Raji (cell line): ENCODE results near the gene CCL8.

Source experiments
- POLR2A ChIP-seq: IDR thresholded peaks from 2 replicates; pipeline ENCODE4 v1.6.1; 2011; ENCODE audit warnings: low read depth, low read length, control low read depth; ENCODE audit not compliant: insufficient read depth

The CCL8 gene

DNA sequence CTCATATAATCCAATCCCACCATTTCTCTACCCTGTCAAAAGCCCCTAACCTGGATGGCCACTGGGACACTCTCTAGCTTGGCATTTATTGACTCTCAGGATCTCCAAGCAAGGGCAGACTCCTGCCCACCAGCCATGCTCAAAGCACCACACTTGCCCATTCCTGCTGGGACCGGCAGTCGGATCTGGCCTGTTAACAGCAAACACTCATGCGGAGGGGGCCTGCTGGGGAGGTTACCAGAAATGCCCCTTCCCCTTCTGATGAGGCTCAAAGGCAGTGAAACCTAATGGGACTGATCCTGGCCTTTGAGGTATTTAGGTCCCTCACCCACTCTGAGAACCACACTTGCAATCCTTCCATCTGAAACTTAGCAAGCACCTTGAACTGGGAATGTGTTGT, 50.3 kb downstream of the CCL8 start:
- no peak for TF ChIP-seq POLR2A

DNA sequence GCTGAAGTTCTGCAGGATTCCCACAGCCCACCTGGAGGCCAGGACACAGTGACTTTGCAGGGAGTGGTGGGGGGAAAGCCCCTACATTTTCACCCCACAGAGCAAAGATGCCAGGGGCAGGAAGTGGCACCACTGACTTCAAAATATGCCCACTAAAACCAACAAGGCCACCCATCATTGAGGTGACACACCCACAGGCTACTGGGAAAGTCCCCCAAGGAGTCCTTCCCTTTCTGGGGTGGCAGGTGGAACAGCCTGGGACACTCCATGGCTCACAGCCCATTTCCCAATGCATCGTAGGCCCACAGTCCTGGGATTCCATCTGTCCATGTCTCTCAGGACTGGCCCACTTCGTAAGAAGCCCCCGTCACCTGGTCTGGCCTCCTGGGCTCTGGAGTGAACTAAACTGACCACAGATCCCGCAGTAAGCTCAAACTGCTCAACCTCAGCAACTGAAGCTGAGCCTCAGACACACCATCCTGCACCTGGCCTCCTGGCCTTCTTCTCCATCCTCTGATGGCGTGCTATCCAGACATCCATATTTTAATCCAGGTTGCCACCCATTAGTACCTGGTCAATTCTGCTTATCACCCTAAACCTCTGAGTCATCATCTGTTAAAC, 51.3 kb downstream of the CCL8 start:
- no peak for TF ChIP-seq POLR2A

DNA sequence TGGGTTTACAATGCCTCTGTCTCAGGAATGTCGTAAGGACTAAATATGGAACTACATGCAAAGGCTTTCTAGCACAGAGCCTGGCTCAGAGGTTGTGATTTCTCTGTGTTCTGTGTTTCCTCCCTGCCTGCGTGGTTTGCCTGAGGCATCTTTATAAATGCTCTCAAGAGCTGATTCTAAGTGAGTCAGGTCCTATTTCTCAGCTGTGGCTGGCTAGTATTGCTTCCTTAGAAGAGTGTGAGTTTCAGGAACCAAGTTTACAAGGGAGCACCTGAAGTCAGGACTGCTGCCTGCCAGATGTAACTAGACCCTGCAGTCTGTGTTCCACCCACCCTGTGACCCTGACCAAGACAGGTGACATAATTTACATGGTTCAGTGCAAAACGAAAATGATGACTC, 51.8 kb downstream of the CCL8 start:
- no peak for TF ChIP-seq POLR2A
